Hindlimb muscle (tissue), 1 donor: ENCODE data around the gene ELMO1. TPM values are rescaled to one million over a fixed set of nuclear protein-coding genes. Genes with fewer than 3 reads are reported as not detected.

Source experiments
- DNase-seq: peaks from one replicate; pipeline ENCODE4 v3.0.0-alpha.2; 2013
- polyA plus RNA-seq: library from polyadenylated mRNA; unstranded; fragments of 120-200 nt; gene quantifications from one replicate; pipeline ENCODE4 v1.2.1, GENCODE V29; 2013; ENCODE audit not compliant: insufficient read length

ELMO1 gene
- polyA plus RNA-seq, 1 donor: 28.3 TPM

DNA sequence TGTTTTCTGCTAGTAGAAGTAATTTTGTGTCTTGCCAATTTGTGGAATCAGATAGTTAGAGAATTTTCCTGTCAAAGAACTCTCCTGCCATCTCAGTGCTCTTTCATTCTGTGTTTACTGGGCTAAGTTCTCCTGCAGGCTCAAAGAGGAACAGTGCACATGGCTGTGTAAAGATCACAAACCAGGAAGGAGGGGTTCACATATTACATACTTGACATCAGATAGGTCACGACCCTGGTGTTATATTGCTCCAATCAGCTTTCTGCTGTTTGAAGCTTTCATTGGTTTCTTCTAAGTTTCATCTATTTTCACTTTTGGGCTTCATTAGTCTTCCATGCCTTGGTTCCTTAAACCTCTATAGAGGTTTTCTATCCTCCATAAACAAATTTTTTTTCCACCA, 13.5 kb upstream of the ELMO1 start:
- DNase-seq: no peak

DNA sequence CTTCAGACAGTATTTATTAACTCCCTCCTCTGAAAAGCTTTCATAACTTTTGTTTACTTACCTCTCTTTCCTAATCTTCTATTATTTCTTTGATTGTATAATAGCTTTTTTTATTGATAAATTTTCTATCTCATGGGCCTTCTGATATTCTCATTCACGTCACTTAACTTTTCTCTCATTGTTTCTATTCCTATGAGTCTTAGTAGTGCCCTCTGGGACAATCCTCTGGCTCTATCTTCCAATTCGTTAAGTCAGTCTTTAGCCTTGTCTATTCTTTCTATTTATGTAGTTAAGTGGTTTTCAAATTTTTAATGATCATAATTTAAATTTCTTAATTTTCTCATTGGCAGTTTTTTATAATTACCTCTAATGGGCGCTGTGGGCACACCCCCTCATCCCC, 6.4 kb upstream of the ELMO1 start:
- no peak for DNase-seq

DNA sequence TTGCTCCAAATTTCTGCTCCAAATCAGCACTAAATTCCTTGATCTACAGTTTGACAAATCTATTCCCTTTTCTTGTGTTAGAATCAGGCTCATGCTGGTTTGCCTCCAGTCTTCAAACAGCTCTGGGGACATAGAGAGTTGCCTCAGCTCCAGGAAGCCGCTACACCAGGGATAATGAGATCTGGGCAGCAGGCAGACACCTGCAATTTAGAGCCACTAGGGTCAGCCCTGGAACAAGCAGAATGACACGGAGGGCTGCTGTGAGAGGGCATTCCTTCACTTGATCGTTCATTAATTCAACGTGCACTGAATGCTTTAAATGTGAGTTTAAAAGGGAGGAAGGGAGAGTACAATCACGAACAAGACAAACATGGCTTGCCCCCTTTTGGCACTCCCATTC, 3.7 kb upstream of the ELMO1 start:
- no peak for DNase-seq

DNA sequence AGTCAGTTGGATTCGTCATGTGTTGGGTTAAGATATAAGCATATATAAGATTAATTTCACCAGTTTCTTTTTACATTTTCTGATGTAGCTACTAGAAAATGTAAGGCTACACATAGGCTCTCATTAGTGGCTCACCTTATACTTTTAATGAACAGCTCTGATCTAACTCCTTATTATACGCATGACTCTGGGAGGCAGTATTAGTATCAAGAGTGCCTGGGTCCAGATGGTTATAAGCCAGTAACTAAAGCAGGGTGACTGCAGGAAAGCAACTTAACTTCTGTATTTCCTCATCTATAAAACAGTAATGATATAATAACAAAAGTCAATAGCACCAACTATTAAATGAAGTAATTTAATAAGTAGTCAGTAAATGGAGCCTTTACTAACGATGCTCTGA, 1.4 kb upstream of the ELMO1 start:
- DNase-seq: no peak

DNA sequence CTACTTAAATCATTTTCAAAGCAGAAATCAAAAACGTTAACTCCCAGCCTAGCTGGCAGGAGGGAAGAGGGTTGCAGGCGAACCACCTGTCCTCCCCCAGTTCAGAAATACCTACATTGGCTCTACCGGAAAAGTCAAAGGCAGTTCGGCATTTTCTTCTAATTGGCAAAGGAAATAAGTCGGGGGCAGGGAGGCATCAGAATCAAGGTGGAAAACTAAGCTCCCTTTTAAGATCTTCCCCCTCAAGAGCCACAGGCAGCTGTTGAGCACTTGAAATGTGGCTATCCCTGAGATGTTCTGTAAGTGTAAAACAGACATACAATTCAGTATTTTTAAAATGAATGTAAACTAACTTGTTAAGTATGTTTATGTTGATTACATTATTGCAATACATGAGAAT, 957 bp upstream of the ELMO1 start:
- DNase-seq: no peak

DNA sequence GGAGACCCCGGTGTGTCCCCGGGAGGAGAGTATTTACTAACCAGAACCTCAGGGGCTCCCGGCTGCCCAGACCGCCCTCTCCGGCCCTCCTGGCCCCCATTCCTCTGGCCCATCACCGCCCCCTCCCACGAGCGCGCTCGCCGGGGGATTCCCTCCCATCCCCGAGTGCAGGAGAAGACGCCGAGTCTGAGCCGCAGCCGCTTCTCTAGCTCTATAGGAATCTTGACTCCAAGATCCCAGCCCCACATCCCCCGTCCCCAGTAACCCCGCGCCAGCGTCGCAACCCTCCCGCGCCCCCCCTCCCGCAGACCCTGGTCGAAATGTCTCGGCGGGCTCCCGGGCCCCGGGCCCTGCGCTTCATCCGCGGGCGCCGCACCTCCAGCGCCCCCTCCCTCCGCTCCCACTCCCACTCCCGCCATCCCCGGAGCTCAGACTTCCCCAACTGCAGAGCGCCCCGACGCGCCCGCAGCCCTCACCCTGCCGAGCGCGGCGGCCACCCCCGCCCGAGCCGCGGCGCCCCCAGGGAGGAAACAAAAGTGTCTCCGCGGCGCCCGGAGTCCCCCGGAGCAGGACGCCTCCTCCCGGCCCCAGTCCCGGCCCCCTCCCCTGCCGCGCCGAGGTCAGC, 541 bp downstream of the ELMO1 start:
- no peak for DNase-seq

DNA sequence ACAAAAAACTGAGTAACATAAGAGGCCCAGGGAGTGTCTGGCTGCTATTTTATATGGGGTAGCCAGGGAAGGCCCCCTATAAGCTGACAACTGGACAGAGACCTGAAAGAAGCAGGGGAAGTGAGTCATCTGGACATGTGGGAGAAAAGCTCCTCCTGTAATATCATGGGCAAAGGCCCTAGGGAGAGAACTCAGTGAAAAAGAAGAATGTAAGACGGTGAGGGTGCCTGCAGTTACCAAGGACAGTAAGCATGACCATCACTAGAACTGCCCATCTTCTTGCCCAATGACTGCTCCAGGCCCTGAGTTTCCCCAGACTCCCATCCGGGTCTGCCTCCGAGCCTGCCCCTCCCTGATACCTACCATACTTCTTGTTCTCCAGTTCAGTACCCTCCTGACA, 2.3 kb downstream of the ELMO1 start:
- DNase-seq: no peak

DNA sequence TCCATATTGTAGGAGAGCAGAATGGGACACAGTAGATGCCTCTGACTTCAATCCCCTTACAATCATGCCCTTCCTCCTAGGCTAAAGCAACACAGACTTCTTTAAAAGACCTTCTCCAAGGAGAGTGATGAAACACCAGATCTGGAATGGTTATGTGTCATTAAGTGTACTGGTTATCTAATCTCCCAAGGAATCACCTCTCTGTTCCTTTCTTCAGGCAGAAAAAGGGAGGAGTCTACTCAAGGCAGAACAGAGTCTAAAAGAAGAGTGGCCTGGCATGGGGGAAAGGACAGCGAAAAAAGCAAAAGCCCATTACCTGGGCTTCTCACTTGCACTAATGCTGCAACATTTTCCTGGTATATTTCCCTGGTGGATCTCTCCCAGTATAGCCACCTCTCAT, 2.9 kb downstream of the ELMO1 start:
- DNase-seq: no peak

DNA sequence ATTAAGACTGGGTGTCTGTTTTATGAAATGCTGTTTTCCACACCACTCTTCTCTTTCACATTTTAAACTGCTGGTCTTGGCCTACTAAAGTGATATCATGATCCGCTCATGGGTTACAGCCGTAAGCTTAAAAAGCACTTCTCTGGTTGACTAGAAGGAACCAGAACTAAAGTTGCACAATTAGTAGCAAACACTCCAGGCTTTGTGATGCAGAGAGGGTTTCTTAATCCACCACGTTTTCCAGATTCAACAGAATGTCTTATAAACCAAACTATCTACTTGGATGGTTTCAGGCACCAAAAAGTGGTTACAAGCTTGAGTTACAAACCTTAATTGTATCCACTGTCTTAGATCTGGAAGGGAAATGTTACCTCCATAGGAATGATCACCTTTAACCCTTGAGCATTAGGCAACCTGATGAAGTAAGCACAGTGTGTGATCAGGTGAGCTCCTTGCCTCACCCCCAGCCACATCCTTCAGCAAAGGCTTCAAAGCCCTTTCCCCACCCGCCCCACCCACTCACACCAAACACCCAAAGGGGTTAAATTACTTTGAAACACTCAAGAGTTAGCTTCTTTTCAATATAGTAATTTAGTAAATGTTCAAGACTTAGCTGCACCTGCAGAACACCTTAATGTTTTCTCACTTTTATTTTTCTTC, 3.5 kb downstream of the ELMO1 start:
- no peak for DNase-seq

DNA sequence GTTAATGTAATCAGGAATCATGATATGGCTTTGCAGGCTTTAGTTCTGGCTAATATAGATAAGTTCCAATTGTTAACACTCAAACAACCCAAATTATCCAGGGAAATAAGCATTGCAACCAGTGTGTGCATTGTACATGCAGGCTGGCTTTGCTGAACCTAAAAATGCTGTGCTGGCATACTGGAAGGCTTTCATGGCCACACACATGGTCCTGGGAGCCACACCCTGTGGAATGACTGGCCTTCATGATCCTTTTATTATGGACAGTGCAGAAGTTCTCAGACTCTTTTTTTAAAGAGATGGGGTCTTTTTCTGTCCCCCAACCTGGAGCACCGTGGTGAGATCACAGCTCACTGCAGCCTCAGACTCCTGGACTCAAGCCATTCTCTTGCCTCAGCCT, 5.0 kb downstream of the ELMO1 start:
- no peak for DNase-seq

DNA sequence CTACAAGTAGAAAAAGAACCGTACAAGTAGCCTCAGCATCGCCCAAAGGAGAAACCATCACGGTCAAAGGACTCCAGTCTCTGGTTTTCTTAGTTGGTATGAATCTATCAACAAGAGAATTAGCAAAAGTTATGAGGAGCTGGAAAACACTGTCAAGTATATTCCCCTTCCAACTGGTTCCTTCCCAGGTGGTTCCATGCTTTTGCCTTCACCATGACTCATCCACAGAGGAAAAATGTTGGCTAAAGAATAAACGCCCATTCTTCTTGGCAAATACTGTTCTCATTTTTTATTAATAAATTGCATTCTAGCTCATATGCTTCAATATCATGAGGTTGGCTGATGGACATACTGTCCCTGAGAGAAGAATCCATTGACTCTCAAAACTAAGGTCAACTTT, 6.4 kb downstream of the ELMO1 start:
- DNase-seq: no peak

DNA sequence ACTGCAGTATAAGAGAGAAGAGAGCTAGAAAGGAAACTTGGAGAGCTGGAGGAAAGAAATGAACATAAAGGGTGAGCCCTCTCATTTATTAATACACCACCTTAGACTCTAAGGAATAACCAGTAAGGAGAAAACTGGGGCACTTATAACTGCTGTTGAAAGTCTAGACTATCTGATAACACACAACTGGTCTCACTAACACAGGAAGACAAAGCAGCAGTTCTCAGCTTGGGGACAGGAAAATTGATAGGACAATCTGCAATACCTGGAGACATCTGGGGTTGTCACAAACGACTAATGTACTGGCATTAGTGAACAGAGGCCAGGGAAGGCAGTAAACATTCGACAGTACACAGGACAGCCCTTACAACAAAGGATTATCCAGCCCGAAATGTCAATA, 6.8 kb downstream of the ELMO1 start:
- DNase-seq: no peak

DNA sequence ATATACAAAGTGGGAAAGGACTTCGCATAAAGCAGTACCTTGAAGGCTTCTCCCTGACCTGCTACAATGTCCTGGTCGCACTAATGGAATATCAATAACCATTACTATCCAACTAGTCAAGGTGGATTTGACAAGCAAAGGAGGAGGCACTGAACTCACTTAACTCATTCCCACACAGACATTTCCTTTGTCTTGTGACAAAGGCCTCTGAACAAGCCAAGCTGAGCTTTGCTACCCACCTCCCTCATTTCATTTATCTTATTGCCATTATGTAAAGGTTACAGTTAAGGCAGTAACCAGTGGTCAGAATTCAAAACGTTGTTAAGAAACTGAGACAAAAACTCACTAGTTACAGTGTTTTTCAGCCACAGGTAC, 7.3 kb downstream of the ELMO1 start:
- DNase-seq: no peak

DNA sequence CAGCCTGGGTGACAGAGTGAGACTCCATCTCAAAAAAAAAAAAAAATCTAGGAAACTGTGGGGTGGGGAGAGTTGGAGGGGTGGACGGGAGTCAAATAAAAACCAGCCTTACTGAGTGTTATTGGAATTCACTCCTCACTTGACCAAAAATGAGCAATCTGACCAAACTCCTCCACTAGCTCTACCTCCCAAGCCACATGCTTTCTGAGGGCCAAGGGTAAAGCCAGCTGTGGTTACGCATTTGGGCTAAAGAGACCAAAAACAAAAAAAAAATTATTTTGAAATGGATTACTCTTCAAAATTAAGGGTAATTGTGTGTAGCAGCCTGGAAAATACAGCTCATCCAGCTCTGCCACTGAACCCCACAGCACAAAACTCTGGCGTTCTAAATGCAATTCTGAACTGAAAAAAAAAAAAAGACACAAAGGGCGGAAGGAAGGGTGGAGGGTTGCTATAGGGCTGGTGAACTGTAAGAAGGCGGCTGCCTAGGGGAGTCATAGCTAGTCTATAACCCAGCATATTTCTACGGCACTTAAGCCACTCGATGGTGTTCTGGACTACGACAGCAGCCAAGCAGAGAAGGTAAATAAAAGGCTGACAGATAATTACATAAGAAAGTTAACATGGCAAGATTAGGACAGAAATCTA, 7.8 kb downstream of the ELMO1 start:
- no peak for DNase-seq

DNA sequence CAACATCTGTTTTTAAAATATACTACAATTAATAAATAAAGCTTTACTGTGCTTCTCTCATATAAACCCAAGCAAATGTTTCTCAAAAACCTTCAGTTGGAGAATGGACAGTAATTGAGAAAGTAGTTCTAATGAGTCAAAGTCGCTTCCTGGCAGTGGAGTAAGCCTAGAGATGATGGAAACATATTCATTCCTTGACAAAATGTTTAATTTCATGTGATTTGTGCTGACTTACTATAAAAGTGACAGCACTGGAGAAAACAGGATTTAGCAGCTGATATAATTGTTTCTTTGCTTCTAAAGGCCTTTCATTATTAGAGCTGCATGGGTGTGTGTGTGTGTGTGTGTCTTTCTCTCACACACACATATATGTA, 9.0 kb downstream of the ELMO1 start:
- no peak for DNase-seq

DNA sequence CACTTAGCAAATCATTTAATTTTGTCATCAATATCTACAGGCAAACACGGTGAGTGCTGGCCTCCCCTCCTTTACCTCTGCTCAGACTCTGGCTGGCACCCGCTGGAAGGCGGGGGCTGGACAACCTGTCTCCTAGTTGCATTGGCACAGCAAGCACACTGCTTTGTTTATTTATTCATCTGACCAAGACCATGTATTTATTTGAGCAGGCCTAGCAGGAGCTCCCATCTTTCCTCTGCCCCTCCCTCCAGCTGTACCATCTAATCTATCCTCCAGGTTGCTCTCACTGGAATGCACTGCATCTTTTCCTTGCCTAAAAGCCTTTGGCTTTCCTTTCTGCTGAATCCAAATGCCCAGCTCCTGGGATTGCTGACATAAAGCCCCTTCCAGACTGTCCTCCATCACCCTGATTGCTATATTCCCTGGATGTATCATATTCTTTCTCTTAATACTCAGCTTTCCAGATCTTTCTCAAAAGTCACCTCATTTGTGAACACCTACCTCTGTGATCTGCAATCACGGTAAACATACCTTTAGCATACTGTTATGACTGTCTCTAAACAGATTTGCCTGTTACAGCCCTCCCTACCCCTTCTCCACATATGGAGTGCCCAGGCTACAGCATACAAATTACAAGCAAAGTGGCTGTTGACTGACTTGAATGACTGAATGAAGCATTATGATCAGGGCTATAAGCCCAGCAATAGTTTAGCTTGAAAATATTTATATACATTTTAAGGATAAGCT, 9.6 kb downstream of the ELMO1 start:
- peak; percentile 32 for DNase-seq

DNA sequence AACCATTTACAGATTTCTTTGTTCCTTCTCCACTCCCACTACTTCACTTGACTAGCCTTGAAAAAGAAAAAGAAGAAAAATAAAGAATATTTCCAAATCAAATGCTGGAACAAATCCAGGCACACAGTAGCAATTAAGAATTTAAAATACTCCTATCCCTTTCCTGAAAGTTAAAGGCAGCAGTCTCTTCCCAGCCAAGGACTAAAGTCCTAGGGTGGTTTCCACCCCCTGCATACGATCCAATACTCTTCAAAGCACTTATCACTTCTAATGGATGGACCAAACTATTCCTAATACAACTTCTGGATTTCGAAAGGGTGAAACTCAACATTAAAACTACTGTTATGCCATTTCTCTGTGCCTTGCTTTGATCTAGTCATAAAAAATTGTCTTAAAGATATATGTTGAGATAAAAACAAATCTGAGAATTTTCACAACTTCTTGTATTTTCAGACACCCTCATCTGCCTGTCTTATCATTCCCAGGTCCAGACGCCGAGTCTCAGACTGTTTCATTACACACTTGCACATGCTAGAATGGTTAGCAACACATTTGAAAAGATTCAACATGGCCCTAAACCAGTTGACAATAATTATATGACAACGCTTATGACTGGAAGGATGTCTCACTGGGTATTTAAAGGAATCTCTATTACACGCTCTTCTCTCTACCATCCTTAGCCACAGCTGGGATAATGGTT, 13.4 kb downstream of the ELMO1 start:
- DNase-seq: no peak

DNA sequence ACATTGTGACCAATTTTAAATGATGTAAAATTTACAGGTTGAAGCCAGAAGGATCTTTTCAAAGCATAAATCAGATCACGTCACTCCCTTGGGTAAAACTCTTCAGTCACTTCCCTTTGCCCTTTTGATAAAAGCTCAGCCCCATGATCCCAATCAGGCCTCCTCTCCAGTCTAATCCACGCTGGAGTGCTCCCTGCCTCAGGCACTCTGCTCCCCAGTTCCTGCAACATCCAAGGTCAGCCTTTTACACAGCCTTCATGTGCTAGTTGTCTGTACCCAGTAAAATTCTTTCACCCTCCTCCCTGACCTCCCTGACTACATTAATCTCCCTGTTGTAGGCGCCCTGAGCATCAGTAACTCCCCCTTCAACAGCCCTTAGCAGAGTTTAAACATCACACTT, 14.1 kb downstream of the ELMO1 start:
- no peak for DNase-seq

DNA sequence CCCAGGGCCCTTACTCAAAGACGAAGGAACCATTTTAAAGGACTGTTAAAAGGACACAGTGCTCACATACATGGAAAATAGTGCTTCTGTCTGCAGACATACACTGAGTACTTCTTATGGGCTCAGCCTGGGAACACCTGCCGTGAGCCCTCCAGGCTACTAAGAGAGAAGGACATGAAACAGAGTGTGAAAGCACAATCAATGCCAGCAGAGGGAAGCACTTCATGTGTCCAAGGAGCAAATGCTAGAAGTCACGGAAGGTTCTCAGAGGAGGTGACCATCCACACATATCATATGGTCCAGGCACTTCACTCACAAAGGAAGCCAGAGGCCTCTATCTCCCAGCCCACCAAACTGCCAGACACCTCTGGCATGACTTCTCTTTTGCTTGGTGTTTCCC, 15.5 kb downstream of the ELMO1 start:
- DNase-seq: no peak

DNA sequence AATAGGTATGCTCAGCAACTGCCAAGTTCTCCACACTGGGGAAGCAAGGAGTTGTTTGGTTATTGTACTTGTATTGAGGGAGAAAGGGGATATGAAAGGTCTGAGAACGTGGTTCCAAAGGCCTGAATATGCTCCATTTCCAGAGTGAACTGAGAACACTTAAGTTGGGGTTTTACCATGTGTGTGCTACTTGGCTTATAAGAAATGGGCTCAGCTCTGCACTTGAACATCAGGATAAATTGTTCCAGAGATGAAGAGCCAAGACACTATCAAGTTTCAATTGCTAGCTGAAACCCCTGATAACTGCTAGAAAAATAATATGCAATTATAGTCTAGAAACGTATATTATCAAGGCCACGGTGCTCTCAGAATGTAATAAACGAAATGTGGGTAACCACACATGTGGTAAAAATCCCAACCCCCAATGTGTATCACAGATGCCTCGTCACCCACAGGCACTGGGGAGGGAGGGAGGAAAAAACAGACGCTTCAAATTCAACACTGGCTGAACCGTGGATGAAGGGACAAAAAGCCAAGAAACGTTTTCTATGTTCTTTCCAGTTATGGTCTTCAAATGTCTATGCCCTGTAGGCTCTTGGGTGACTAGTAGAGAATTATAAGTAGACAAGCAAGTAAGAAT, 16.3 kb downstream of the ELMO1 start:
- no peak for DNase-seq

DNA sequence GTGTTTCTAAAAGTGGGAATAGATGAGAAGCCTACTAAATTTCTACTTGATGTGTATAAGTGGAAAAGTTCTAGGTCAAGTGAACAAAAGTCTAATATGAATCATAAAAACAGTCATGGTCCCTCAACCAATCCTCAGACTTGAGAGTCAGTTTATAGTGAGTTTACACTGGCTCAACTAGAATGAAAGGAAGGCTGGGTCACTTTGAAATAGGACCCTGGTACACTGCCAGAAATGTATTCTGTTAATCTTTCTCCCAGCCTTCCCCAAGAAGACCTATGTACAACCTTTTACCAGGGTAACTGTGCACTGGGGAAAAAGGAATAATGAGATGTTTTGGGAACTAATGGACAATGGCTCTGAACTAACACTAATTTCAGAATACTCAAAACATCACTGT, 17.3 kb downstream of the ELMO1 start:
- DNase-seq: no peak

DNA sequence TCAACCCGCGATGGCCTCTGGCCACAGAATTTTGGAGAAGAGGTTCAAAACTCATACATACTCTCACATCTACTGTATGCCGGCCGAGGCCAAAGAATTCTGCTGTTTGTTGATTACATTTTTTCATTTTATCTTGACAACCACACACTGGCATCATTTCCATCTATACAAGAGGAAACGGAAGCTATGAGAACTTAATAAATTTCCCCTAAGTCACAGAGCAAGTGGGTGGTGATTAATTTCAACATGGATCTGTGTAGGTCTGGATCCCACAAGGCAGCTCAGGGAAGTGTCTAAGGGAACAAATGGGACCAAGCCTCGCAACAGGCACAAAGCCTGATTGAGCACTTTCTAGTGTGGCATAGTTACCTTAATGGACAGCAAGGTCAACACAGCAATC, 18.0 kb downstream of the ELMO1 start:
- DNase-seq: no peak

DNA sequence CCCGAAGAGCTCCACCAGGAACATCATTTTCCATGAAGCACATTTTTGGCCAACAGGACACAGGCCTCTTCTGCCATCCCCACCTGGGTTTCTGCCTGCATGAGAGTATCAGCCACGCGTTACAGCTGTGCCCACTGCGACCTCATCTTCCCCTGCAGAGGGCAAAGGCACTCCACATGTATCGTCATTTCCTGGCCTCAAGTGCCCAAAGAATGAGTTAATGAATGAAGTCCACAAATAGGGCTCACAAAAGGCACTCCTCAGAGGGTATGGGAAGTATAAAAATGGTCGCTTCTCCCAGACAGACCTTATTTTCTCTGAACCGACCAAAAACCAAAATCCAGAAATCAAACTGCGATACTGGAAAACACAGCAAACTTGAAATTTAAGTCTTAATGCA, 18.5 kb downstream of the ELMO1 start:
- DNase-seq: no peak
